Kidney (tissue), 14 donors: Measurements from ENCODE around the gene E2F2. TPM values are rescaled to one million over a fixed set of nuclear protein-coding genes. Genes with fewer than 3 reads are reported as not detected.
"Not testable (repeated sequence)": the region's sequence is repeated elsewhere in the genome, so short reads cannot be mapped to it uniquely, and the experiment has no call there.

ENCODE experiments used
- DNase-seq, 5 donors: peaks; one replicate each; pipeline ENCODE4 v3.0.0-alpha.2; 2013 to 2020
- FAIRE-seq: peaks from 2 replicates; lab custom pipeline; 2012; peaks lifted over from hg19 to GRCh38; lab: Jason Lieb, UNC
- H3K27ac ChIP-seq, 2 donors: one replicate each; pipeline ENCODE4 v1.7.0; 2013; ENCODE audit warnings: low read depth in 2 of 2, low read length in 2 of 2, inconsistent platforms in 1 of 2
- H3K27me3 ChIP-seq: one replicate; pipeline ENCODE4 v1.7.1; 2013; ENCODE audit warnings: low read length, inconsistent platforms; ENCODE audit not compliant: control insufficient read depth, insufficient read depth
- H3K36me3 ChIP-seq, 3 donors: one replicate each; pipeline versions ENCODE4 v1.7.0 to v1.7.1; 2013; ENCODE audit warnings: low read length in 3 of 3, control low read depth in 1 of 3, inconsistent platforms in 1 of 3; ENCODE audit not compliant: insufficient read depth in 3 of 3, control insufficient read depth in 2 of 3
- H3K4me1 ChIP-seq, 3 donors: one replicate each; pipeline versions ENCODE4 v1.7.0 to v1.7.1; 2013; ENCODE audit warnings: low read length in 3 of 3, inconsistent platforms in 1 of 3, low read depth in 1 of 3; ENCODE audit not compliant: control insufficient read depth in 2 of 3, insufficient read depth in 2 of 3
- H3K4me3 ChIP-seq, 3 donors: one replicate each; pipeline versions ENCODE4 v1.7.0 to v1.8.1; 2013; ENCODE audit warnings: low read length in 3 of 3, control low read depth in 1 of 3, inconsistent platforms in 1 of 3
- H3K9ac ChIP-seq, 3 donors: one replicate each; pipeline versions ENCODE4 v1.7.0 to v1.7.1; 2013; ENCODE audit warnings: low read length in 3 of 3, control low read depth in 1 of 3, inconsistent platforms in 1 of 3
- H3K9me3 ChIP-seq, 3 donors: one replicate each; pipeline versions ENCODE4 v1.7.0 to v1.7.1; 2013; ENCODE audit warnings: low read length in 3 of 3, control low read depth in 1 of 3, inconsistent platforms in 1 of 3; ENCODE audit not compliant: control insufficient read depth in 2 of 3, insufficient read depth in 1 of 3
- intact Hi-C: fragments of 100-400 bp; cut with DNase I; formaldehyde crosslinking; loops from one replicate; pipeline ENCODE4 v1.11.1; 2022
- polyA plus RNA-seq: library from polyadenylated mRNA; stranded (reverse); fragments of 350-450 nt; fragmentation: Illumina TruSeq; extraction: RNeasy Lipid Tissue Mini Kit (QIAGEN cat#74804); gene quantifications from one replicate; pipeline ENCODE4 v1.2.3, GENCODE V29; 2014; ENCODE audit warnings: low read depth, low replicate concordance; ENCODE audit not compliant: insufficient read depth
- total RNA-seq: library from RNA; stranded (reverse); fragmentation: NEBNext Ultra II Directional; extraction: Animal tissue kit (Norgen Biotek cat#: 25700); gene quantifications from one replicate; pipeline ENCODE4 v1.2.1, GENCODE V29; 2021
- TF ChIP-seq, protein P1 (sequence below): IDR thresholded peaks from 3 replicates; pipeline ENCODE4 v1.5.1; 2012; ENCODE audit warnings: mild to moderate bottlenecking, moderate library complexity, borderline replicate concordance; ENCODE audit not compliant: insufficient read depth; ENCODE audit errors: extremely low read depth
- donor health status: control.
- donor health status: control.
- donor health status: control.
- donor health status: control.
- donor health status: control.
- donor health status: DM: yes; HTN: yes; CAD: no.
- donor health status: Normal renal cell carcinoma (clear cell type).

The E2F2 gene
- total and polyA plus RNA-seq, 2 donors from 2014 or later: 0.50 TPM; not detected in 1

DNA sequence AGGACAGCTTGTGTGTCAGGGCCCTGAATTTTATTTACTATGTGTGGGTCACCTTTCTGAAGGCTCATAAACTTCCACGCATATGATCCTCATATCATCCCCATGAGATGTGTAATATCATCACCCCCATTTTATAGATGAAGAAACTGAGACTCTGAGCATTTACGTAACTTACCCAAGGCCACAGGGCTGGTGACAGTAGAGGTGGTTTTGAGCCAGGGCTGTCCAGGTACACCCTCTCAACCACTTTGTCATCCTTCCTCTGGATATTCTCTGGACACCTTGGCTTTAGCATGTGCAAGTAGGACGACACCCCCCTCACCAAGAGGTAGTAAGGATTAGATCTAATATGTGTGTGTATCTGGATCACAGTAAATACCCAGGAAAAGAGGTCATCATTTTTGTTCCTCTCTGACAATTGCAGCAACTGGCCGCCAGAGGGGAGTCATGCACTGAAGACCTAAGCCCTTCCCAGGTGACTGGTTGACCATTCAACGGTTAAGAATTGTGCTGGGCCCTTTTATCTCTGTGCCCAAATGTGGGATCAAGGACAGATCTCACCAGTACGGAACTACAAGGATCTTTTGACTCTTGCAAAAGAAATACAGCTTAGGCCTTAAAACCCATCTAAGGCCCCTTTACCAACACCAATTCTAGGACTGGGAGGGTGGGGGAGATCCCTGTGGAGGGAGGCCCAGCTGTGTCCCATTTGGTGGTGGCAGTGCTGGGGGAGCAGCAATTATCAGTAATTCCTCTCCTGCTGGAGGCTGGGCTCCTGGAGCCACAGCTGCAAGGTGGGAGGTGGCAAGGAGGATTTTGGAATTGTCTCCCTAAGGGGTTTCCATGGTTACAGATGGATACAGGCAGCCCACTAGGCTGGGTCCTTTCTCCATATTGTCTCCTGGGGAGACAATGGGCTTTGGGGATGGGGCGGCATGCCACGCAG is 13.7 kb upstream of the E2F2 start:
- TF ChIP-seq, protein P1, sequence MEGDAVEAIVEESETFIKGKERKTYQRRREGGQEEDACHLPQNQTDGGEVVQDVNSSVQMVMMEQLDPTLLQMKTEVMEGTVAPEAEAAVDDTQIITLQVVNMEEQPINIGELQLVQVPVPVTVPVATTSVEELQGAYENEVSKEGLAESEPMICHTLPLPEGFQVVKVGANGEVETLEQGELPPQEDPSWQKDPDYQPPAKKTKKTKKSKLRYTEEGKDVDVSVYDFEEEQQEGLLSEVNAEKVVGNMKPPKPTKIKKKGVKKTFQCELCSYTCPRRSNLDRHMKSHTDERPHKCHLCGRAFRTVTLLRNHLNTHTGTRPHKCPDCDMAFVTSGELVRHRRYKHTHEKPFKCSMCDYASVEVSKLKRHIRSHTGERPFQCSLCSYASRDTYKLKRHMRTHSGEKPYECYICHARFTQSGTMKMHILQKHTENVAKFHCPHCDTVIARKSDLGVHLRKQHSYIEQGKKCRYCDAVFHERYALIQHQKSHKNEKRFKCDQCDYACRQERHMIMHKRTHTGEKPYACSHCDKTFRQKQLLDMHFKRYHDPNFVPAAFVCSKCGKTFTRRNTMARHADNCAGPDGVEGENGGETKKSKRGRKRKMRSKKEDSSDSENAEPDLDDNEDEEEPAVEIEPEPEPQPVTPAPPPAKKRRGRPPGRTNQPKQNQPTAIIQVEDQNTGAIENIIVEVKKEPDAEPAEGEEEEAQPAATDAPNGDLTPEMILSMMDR: peak; percentile 98
- no peaks in the 10 kb centered on the region for H3K9me3 ChIP-seq
- DNase-seq (peak; percentile 80 to 94 (median 89)), FAIRE-seq (no peak)
- H3K9ac ChIP-seq: no peak overlapping the region
- H3K4me1 ChIP-seq: peaks cover 0 to 3% (median 3%) of the 10 kb centered on the region in 3 donors
- H3K27ac ChIP-seq: no peak overlapping the region
- H3K36me3 ChIP-seq: no peaks in the 10 kb centered on the region
- H3K4me3 ChIP-seq: no peak overlapping the region
- H3K27me3 ChIP-seq: no peaks in the 10 kb centered on the region
- intact Hi-C loops: loop anchor here (5.0 kb wide), 1 partner anchor 93 kb away; no protein-coding TSS in a partner anchor

DNA sequence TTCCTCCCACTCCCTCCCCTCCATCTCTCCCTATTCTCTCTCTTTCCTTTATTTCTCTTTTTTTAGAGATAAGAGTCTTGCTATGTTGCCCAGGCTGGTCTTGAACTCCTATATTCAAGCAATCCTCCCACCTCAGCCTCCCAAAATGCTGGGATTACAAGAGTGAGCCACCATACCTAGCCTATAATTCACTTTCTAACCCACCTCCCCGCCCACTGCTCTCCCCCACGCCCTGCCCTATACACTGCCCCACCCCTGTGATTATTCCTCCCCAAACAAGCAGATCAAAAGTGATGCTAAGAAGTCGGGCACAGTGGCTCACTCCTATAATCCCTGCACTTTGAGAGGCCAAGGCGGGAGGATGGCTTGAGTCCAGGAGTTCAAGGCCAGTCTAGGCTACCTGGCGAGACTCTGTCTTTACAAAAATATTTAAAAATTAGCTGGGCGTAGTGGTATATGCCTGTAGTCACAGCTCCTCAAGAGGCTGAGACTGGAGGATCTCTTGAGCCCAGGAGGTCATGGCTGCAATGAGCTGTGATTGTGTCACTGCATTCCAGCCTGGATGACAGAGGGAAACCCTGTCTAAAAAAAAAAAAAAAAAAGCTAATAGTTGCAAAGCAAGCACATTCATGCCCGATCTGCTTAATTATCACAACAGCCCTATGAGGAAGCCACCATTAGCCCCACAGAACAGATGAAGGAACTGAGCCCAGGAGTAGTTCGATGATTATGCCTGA is 12.8 kb upstream of the E2F2 start:
- H3K4me3 ChIP-seq: no peak overlapping the region
- no peak for DNase-seq
- no peaks in the 10 kb centered on the region for H3K9me3 ChIP-seq
- H3K4me1 ChIP-seq: peaks cover 0 to 7% (median 5%) of the 10 kb centered on the region in 3 donors
- TF ChIP-seq, protein P1: no peak
- intact Hi-C loops: loop anchor here (5.0 kb wide), 1 partner anchor 93 kb away; no protein-coding TSS in a partner anchor
- no peak overlapping the region for H3K9ac ChIP-seq
- FAIRE-seq: no peak
- no peaks in the 10 kb centered on the region for H3K27me3 ChIP-seq
- H3K36me3 ChIP-seq: no peaks in the 10 kb centered on the region
- H3K27ac ChIP-seq: no peak overlapping the region

DNA sequence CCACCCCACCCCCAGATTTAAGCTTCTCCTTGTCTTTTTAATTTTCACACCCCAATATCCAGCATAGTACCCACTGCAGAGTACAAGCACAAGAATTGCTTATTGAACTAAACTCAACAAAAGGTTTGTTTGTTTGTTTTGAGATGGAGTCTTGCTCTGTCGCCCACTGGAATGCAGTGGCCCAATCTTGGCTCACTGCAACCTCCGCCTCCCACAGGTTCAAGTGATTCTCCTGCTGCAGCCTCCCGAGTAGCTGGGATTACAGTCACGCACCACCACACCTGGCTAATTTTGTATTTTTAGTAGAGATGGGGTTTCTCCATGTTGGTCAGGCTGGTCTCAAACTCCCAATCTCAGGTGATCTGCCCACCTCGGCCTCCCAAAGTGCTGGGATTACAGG is 11.9 kb upstream of the E2F2 start:
- H3K9me3 ChIP-seq, H3K9ac ChIP-seq, H3K27me3 ChIP-seq, FAIRE-seq, H3K27ac ChIP-seq, H3K4me3 ChIP-seq, H3K4me1 ChIP-seq, H3K36me3 ChIP-seq: not testable (repeated sequence)
- peak in 1 of 5 donors; percentile 47 for DNase-seq
- intact Hi-C loops: loop anchor here (5.0 kb wide), 1 partner anchor 94 kb away; no protein-coding TSS in a partner anchor
